ENCODE results near the gene CSNK1A1. TPM values are rescaled to one million over a fixed set of nuclear protein-coding genes. Genes with fewer than 3 reads are reported as not detected.

Gene CSNK1A1
- total RNA-seq, 1 experiment from 2014 or later = 244 TPM

DNA sequence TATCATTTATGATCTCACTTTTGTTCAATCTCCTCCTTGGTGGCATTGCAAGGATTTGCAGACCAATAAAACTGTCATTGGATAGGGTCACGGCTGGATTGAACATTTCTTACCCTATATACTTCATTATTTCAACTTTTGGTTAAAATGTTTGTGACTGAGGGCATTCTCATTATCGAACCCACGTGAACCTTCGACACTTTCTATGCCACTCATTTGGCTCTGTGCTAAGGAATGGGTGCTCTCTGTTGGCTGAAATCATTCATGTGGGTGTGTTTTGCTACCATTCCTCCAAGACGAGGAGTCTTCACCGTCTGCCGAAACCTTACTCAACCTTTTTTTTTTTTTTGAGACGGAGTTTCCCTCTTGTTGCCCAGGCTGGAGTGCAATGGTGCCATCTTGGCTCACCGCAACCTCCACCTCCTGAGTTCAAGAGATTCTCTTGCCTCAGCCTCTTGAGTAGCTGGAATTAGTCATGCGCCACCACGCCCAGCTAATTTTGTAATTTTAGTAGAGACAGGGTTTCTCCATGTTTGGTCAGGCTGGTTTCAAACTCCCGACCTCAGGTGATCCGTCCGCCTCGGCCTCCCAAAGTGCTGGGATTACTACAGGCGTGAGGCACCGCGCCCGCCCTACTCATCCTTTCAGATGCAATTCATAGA is 62.5 kb downstream of the CSNK1A1 start:
- ChIA-PET CTCF (no interaction called here), POLR2A (ENCODE audit: low non-redundant PET) (no interaction called here)
- Histone ChIP-seq H3K4me3 (ENCODE audit: low read depth, low read length, poor library complexity, severe bottlenecking) (no peak overlapping the region), H3K27me3 (replicated peaks; ENCODE audit: insufficient read depth, low read depth, low read length, poor library complexity) (no peaks in the 10 kb centered on the region), H3K36me3 (ENCODE audit: insufficient read depth, low read length, poor library complexity, severe bottlenecking) (peaks cover 2% of the 10 kb centered on the region), H3K9me3 (ENCODE audit: low read depth, low read length, poor library complexity, severe bottlenecking) (no peaks in the 10 kb centered on the region), H3K27ac (ENCODE audit: low read depth, low read length, poor library complexity, severe bottlenecking) (no peak overlapping the region), H3K4me1 (ENCODE audit: insufficient read depth, low read length, poor library complexity, severe bottlenecking) (peaks cover 9% of the 10 kb centered on the region)
- BruUV-seq (replicated peaks) = no TSS peak
- no peak for DNase-seq (ENCODE audit: low spot score)
- TF ChIP-seq CTCF (conservative IDR thresholded peaks at IDR 0.05; ENCODE audit: low read depth, low read length) (no peak), EZH2 (IDR thresholded peaks at IDR 0.05; ENCODE audit: borderline replicate concordance, low read depth, low read length, poor library complexity, severe bottlenecking) (no peak)
- intact Hi-C loops (cut with micrococcal nuclease; ENCODE audit: unreplicated experiment) = no loop called here

DNA sequence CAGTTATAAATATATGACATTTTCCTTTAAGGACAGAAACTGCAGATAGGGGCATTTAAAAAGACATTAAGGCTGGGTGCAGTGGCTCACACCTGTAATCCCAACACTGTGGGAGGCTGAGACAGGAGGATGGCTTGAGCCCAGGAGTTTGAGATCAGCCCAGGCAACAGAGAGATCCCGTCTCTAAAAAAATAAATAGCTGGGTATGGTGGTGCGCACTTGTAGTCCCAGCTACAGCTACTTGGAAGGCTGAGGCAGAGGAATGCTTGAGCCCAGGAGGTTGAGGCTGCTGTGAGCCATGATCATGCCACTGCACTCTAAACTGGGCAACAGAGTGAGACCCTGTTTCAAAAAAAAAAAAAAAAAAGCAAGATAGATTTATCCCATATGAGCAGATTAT is 63.6 kb downstream of the CSNK1A1 start:
- no TSS peak for BruUV-seq (replicated peaks)
- no peak for DNase-seq (ENCODE audit: low spot score)
- ChIA-PET POLR2A (ENCODE audit: low non-redundant PET) (interaction anchor here (0.5 kb wide), 1 partner anchor 51 kb away, joined by 3 read pairs; no protein-coding TSS in a partner anchor), CTCF (no interaction called here)
- Histone ChIP-seq H3K36me3 (ENCODE audit: insufficient read depth, low read length, poor library complexity, severe bottlenecking) (no peaks in the 10 kb centered on the region), H3K4me3 (ENCODE audit: low read depth, low read length, poor library complexity, severe bottlenecking) (no peak overlapping the region), H3K4me1 (ENCODE audit: insufficient read depth, low read length, poor library complexity, severe bottlenecking) (peaks cover 9% of the 10 kb centered on the region), H3K9me3 (ENCODE audit: low read depth, low read length, poor library complexity, severe bottlenecking) (no peaks in the 10 kb centered on the region), H3K27ac (ENCODE audit: low read depth, low read length, poor library complexity, severe bottlenecking) (no peak overlapping the region), H3K27me3 (replicated peaks; ENCODE audit: insufficient read depth, low read depth, low read length, poor library complexity) (no peaks in the 10 kb centered on the region)
- TF ChIP-seq EZH2 (IDR thresholded peaks at IDR 0.05; ENCODE audit: borderline replicate concordance, low read depth, low read length, poor library complexity, severe bottlenecking) (no peak), CTCF (conservative IDR thresholded peaks at IDR 0.05; ENCODE audit: low read depth, low read length) (no peak)
- intact Hi-C loops (cut with micrococcal nuclease; ENCODE audit: unreplicated experiment) = no loop called here

DNA sequence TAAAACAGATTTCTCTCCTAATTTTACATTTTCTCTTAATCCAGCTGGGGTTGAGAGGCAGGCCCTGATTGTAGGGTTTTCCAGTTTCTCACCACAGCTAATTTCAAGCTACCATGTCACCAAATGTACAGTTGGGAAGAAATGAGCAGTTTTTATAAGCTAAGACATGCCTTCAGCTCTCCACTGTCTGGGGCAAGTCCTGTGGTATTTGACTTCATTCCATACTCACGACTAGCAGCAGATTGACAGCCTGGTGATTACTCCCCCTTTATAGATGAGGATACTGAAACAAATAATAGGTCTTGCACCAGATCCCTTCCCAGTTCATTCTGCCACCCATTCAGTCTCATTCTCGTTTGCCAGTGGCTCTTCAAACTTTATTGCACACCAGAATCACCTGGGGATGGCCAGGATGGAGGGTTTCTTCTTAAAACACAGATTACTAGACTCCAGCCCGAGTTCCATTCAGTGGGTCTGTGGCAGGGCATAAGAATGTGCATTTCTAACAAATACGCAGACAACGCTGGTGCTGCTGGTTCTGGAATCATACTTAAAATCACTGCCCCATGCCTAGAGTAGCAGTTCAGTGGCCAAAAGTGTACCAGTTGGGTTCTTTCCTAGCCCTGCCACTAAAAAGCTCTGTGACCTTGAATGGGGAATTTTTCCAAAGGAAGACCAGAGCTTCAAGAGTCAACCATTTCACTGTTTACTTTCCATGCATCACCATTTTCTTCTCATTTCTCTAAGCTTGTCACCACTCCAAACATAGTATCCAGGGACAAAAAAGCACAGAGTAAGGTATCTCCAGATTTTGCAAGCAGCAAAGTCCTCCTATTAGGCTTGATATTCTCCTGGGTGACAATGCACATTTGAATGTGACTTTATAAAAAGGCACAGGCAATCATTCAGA is 64.3 kb downstream of the CSNK1A1 start:
- intact Hi-C loops (cut with micrococcal nuclease; ENCODE audit: unreplicated experiment) = no loop called here
- Histone ChIP-seq H3K4me3 (ENCODE audit: low read depth, low read length, poor library complexity, severe bottlenecking) (no peak overlapping the region), H3K27ac (ENCODE audit: low read depth, low read length, poor library complexity, severe bottlenecking) (peak overlapping the region; percentile 15), H3K4me1 (ENCODE audit: insufficient read depth, low read length, poor library complexity, severe bottlenecking) (peaks cover 9% of the 10 kb centered on the region), H3K9me3 (ENCODE audit: low read depth, low read length, poor library complexity, severe bottlenecking) (no peaks in the 10 kb centered on the region), H3K36me3 (ENCODE audit: insufficient read depth, low read length, poor library complexity, severe bottlenecking) (no peaks in the 10 kb centered on the region), H3K27me3 (replicated peaks; ENCODE audit: insufficient read depth, low read depth, low read length, poor library complexity) (no peaks in the 10 kb centered on the region)
- DNase-seq (ENCODE audit: low spot score) = no peak
- TF ChIP-seq CTCF (conservative IDR thresholded peaks at IDR 0.05; ENCODE audit: low read depth, low read length) = no peak
- no peak for TF ChIP-seq EZH2 (IDR thresholded peaks at IDR 0.05; ENCODE audit: borderline replicate concordance, low read depth, low read length, poor library complexity, severe bottlenecking)
- POLR2A ChIA-PET (ENCODE audit: low non-redundant PET) = no interaction called here
- CTCF ChIA-PET = no interaction called here
- BruUV-seq (replicated peaks) = no TSS peak

Data from A673 (cell line).